Germinal center (tissue), 1 donor: Measurements from ENCODE around the gene SLC27A2.
"Not testable (repeated sequence)": the region's sequence is repeated elsewhere in the genome, so short reads cannot be mapped to it uniquely, and the experiment has no call there.

Experiments
- DNase-seq: peaks from one replicate; pipeline ENCODE4 v3.0.0; 2012; ENCODE audit warnings: mixed read lengths, low spot score

Gene SLC27A2

GRCh38 chr15:50181969-50182218 lies at the start of gene SLC27A2:
Gene SLC27A2, plus strand, starts transcription at chr15:50182196. Its CDS starts 232 bp downstream, at chr15:50182428.
- DNase-seq: no peak

- DNase-seq: not testable (repeated sequence)
Measured at GRCh38 chr15:50132251-50132984, 49.6 kb upstream of the SLC27A2 start.

GRCh38 chr15:50134524-50135024 lies 47.4 kb upstream of the SLC27A2 start:
- DNase-seq: peak; percentile 8

- DNase-seq: no peak
Measured at GRCh38 chr15:50135031-50135551, 46.9 kb upstream of the SLC27A2 start.

- no peak for DNase-seq
Measured at GRCh38 chr15:50137330-50137761, 44.6 kb upstream of the SLC27A2 start.

- DNase-seq: no peak
Measured at GRCh38 chr15:50137893-50138292, 44.1 kb upstream of the SLC27A2 start.

- no peak for DNase-seq
Measured at GRCh38 chr15:50138391-50138790, 43.6 kb upstream of the SLC27A2 start.

- DNase-seq: no peak
Measured at GRCh38 chr15:50140098-50140497, 41.9 kb upstream of the SLC27A2 start.

GRCh38 chr15:50140983-50141382 lies 41.0 kb upstream of the SLC27A2 start:
- no peak for DNase-seq

- no peak for DNase-seq
Measured at GRCh38 chr15:50141856-50142255, 40.1 kb upstream of the SLC27A2 start.

- DNase-seq: no peak
Measured at GRCh38 chr15:50143255-50143860, 38.6 kb upstream of the SLC27A2 start.

GRCh38 chr15:50144341-50145120 lies 37.5 kb upstream of the SLC27A2 start:
- DNase-seq: no peak

- DNase-seq: peak; percentile 22
Measured at GRCh38 chr15:50145451-50145872, 36.5 kb upstream of the SLC27A2 start.

GRCh38 chr15:50146632-50147031 lies 35.4 kb upstream of the SLC27A2 start:
- no peak for DNase-seq

GRCh38 chr15:50148362-50148963 lies 33.5 kb upstream of the SLC27A2 start:
- no peak for DNase-seq

- no peak for DNase-seq
Measured at GRCh38 chr15:50149090-50149489, 32.9 kb upstream of the SLC27A2 start.

GRCh38 chr15:50150349-50150748 lies 31.6 kb upstream of the SLC27A2 start:
- DNase-seq: no peak

GRCh38 chr15:50150851-50151250 lies 31.1 kb upstream of the SLC27A2 start:
- DNase-seq: no peak

GRCh38 chr15:50151476-50151875 lies 30.5 kb upstream of the SLC27A2 start:
- DNase-seq: no peak

- DNase-seq: not testable (repeated sequence)
Measured at GRCh38 chr15:50158236-50158635, 23.8 kb upstream of the SLC27A2 start.

- DNase-seq: no peak
Measured at GRCh38 chr15:50162969-50163718, 18.9 kb upstream of the SLC27A2 start.
